HG03196 (cell line): ENCODE measurements around the gene TAF1A.

ENCODE experiments used
- ATAC-seq: cut with Tn5 transposase; IDR thresholded peaks from one replicate; pipeline ENCODE4 v1.9.1; 2021; ENCODE audit not compliant: unreplicated experiment

The TAF1A gene

GRCh38 chr1:222539951-222540597 lies 49.7 kb downstream of the TAF1A start:
- no peak for ATAC-seq

- no peak for ATAC-seq
Measured at GRCh38 chr1:222535455-222535854, 54.3 kb downstream of the TAF1A start.

- no peak for ATAC-seq
Measured at GRCh38 chr1:222530852-222531251, 58.9 kb downstream of the TAF1A start.

GRCh38 chr1:222529916-222530315 lies 59.8 kb downstream of the TAF1A start:
- no peak for ATAC-seq

GRCh38 chr1:222529181-222529580 lies 60.6 kb downstream of the TAF1A start:
- ATAC-seq = no peak

- ATAC-seq = no peak
Measured at GRCh38 chr1:222525951-222526350, 63.8 kb downstream of the TAF1A start.

- no peak for ATAC-seq
Measured at GRCh38 chr1:222523852-222524251, 65.9 kb downstream of the TAF1A start.

GRCh38 chr1:222522105-222522915 lies 67.4 kb downstream of the TAF1A start:
- no peak for ATAC-seq

- ATAC-seq = no peak
Measured at GRCh38 chr1:222521299-222522104, 68.2 kb downstream of the TAF1A start.
